Measurements from ENCODE around the gene SDK1. TPM values are rescaled to one million over a fixed set of nuclear protein-coding genes. Genes with fewer than 3 reads are reported as not detected.

SDK1 gene
- total RNA-seq, 1 donor from 2014 or later = 1.3 TPM

DNA sequence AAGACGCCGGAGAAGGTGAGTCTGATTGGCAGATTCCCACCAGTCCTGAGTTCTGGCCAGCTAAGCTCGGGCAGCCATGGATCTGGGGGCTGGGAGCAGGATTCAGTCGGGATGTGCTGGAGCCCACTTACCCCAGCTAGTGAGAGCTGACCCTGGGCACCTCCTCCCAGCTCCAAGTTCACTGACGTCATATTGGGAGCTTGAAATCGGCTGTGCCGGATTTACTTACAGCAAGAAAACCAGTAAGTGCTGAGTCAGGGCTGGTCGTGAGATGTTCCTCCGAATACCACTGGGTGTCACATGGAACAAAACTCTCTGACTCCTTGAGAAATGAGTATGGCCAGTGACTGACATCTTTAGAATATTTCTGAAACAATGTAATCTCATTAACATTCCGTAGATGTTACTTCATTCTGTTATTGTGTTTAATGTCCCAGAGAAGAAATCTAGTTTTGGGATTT, 621.2 kb downstream of the SDK1 start:
- intact Hi-C loops (cut with micrococcal nuclease) = no loop called here
- peaks cover 4% of the 10 kb centered on the region for H3K27me3 Mint-ChIP-seq
- ATAC-seq (ENCODE audit: low read depth) (no peak), DNase-seq (no peak)
- CTCF ChIA-PET = no interaction called here
- H3K4me1 Mint-ChIP-seq = peaks cover 3% of the 10 kb centered on the region
- no peaks in the 10 kb centered on the region for H3K9me3 Mint-ChIP-seq
- TF ChIP-seq, protein P1, sequence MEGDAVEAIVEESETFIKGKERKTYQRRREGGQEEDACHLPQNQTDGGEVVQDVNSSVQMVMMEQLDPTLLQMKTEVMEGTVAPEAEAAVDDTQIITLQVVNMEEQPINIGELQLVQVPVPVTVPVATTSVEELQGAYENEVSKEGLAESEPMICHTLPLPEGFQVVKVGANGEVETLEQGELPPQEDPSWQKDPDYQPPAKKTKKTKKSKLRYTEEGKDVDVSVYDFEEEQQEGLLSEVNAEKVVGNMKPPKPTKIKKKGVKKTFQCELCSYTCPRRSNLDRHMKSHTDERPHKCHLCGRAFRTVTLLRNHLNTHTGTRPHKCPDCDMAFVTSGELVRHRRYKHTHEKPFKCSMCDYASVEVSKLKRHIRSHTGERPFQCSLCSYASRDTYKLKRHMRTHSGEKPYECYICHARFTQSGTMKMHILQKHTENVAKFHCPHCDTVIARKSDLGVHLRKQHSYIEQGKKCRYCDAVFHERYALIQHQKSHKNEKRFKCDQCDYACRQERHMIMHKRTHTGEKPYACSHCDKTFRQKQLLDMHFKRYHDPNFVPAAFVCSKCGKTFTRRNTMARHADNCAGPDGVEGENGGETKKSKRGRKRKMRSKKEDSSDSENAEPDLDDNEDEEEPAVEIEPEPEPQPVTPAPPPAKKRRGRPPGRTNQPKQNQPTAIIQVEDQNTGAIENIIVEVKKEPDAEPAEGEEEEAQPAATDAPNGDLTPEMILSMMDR (IDR thresholded peaks at IDR 0.05) = no peak
- no peak overlapping the region for H3K27ac Mint-ChIP-seq
- no peaks in the 10 kb centered on the region for H3K36me3 Mint-ChIP-seq (ENCODE audit: low read depth)
- POLR2A ChIA-PET = no interaction called here
- no peak overlapping the region for H3K4me3 Mint-ChIP-seq

- H3K4me3 Mint-ChIP-seq = no peak overlapping the region
- H3K9me3 Mint-ChIP-seq = no peaks in the 10 kb centered on the region
- ATAC-seq (ENCODE audit: low read depth) (no peak), DNase-seq (no peak)
- ChIA-PET POLR2A (no interaction called here), CTCF (no interaction called here)
- peaks cover 3% of the 10 kb centered on the region for H3K4me1 Mint-ChIP-seq
- H3K27me3 Mint-ChIP-seq = peaks cover 4% of the 10 kb centered on the region
- H3K27ac Mint-ChIP-seq = no peak overlapping the region
- TF ChIP-seq, protein P1 (IDR thresholded peaks at IDR 0.05) = no peak
- H3K36me3 Mint-ChIP-seq (ENCODE audit: low read depth) = no peaks in the 10 kb centered on the region
- intact Hi-C loops (cut with micrococcal nuclease) = no loop called here
These were observed 622.4 kb downstream of the SDK1 start for GRCh38 chr7:3923307-3923918.

GRCh38 chr7:3924277-3924676, 623.2 kb downstream of the SDK1 start:
- Mint-ChIP-seq H3K9me3 (no peaks in the 10 kb centered on the region), H3K27me3 (peaks cover 4% of the 10 kb centered on the region), H3K4me3 (no peak overlapping the region), H3K4me1 (no peaks in the 10 kb centered on the region), H3K36me3 (ENCODE audit: low read depth) (no peaks in the 10 kb centered on the region), H3K27ac (no peak overlapping the region)
- no peak for DNase-seq
- ChIA-PET CTCF (no interaction called here), POLR2A (no interaction called here)
- ATAC-seq (ENCODE audit: low read depth) = no peak
- intact Hi-C loops (cut with micrococcal nuclease) = no loop called here
- TF ChIP-seq, protein P1 (IDR thresholded peaks at IDR 0.05) = no peak

DNA sequence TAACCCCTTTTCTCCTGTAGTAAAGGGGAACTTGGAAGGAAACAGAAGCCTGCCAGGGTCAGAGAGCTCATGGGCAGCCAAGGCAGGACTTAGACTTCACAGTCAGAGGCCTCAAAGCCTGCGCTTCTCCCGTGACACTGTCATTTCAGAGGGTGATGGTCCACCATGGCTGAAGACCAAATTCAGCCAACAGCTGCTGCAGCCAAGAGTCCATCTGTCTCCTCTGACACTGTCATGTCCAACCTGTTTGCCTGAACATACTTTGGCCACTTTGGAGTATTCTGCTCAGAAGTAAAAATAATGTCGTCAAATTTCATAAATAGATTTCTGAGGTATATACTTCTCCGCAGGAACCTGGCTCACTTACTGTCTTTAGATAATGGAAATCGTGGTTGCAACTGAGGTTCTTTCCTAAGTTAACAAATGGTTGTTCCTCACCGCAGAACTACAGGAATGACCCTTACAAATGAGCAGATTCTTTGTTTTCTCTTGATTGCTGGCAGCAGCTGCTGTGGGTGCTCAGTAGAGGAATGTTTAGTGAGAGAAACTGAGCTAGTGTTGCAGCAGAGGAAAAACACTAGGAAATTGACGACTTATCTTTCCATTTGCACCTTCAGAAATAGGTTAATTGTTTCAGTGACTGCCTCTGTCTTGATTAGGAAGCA, 626.5 kb downstream of the SDK1 start:
- no peaks in the 10 kb centered on the region for H3K36me3 Mint-ChIP-seq (ENCODE audit: low read depth)
- H3K9me3 Mint-ChIP-seq = no peaks in the 10 kb centered on the region
- H3K4me1 Mint-ChIP-seq = no peaks in the 10 kb centered on the region
- H3K27ac Mint-ChIP-seq = no peak overlapping the region
- peaks cover 8% of the 10 kb centered on the region for H3K27me3 Mint-ChIP-seq
- no peak for ATAC-seq (ENCODE audit: low read depth)
- TF ChIP-seq, protein P1 (IDR thresholded peaks at IDR 0.05) = no peak
- intact Hi-C loops (cut with micrococcal nuclease) = no loop called here
- POLR2A ChIA-PET = interaction anchor here (1.2 kb wide), 1 partner anchor 29 kb away, joined by 3 read pairs; no protein-coding TSS in a partner anchor
- DNase-seq = no peak
- no peak overlapping the region for H3K4me3 Mint-ChIP-seq
- CTCF ChIA-PET = no interaction called here

GRCh38 chr7:3928727-3929515, 627.9 kb downstream of the SDK1 start:
- CTCF ChIA-PET = no interaction called here
- no peak overlapping the region for H3K4me3 Mint-ChIP-seq
- no peaks in the 10 kb centered on the region for H3K9me3 Mint-ChIP-seq
- intact Hi-C loops (cut with micrococcal nuclease) = no loop called here
- peaks cover 8% of the 10 kb centered on the region for H3K27me3 Mint-ChIP-seq
- DNase-seq (no peak), ATAC-seq (ENCODE audit: low read depth) (no peak)
- TF ChIP-seq, protein P1 (IDR thresholded peaks at IDR 0.05) = no peak
- no peaks in the 10 kb centered on the region for H3K4me1 Mint-ChIP-seq
- H3K36me3 Mint-ChIP-seq (ENCODE audit: low read depth) = no peaks in the 10 kb centered on the region
- no peak overlapping the region for H3K27ac Mint-ChIP-seq
- POLR2A ChIA-PET = no interaction called here

Data from activated B cell treated with CpG ODN at 0.5 μM for 24 hours (primary cell).